ENCODE results near the gene PCNX2. TPM values are rescaled to one million over a fixed set of nuclear protein-coding genes. Genes with fewer than 3 reads are reported as not detected.

Gene PCNX2
- total and polyA plus RNA-seq, 2 of the 8 experiments (the other 6 are each of a cell fraction or from before 2014, with no cell fraction given) = 46.1 to 57.6 TPM

GRCh38 chr1:233111731-233112130 lies 183.8 kb downstream of the PCNX2 start:
- H2AK5ac ChIP-seq (ENCODE audit: low read depth, low read length) = no peak overlapping the region
- H3K14ac ChIP-seq (ENCODE audit: insufficient read length) = no peak overlapping the region
- no peak overlapping the region for H3K27ac ChIP-seq (ENCODE audit: low read depth, low read length)
- no peak overlapping the region for H3K4me2 ChIP-seq (ENCODE audit: insufficient read depth in 1 of 2, low read depth in 2 of 2, low read length in 2 of 2)
- no peak overlapping the region for H3K9ac ChIP-seq (replicated peaks in 1 of 4; ENCODE audit: extremely low read depth in 1 of 4, low read depth in 3 of 4, low read length in 3 of 4)
- peaks cover 0 to 10% (median 2%) of the 10 kb centered on the region in 4 experiments; a peak in 4 of 8 replicates for H3K36me3 ChIP-seq (ENCODE audit: control insufficient read depth in 2 of 4, insufficient read depth in 4 of 4, low read length in 3 of 4)
- WGBS, 2 experiments (ENCODE audit: extremely low coverage in 1 of 2, insufficient coverage in 1 of 2, insufficient read length in 1 of 2, insufficient replicate concordance in 2 of 2, low coverage in 1 of 2, low lambda C conversion rate in 2 of 2, missing lambda C conversion rate in 1 of 2) = 100% methylated on average over 2 of the region's 2 CpGs; no CpG with 5 or more reads in 1 of the 2 experiments
- no peak overlapping the region for H4K91ac ChIP-seq (replicated peaks; ENCODE audit: insufficient read length, low read length)
- H2BK20ac ChIP-seq (ENCODE audit: low read length) = no peak overlapping the region
- H2AFZ ChIP-seq (ENCODE audit: low read length) = no peak overlapping the region
- no peak overlapping the region for H4K5ac ChIP-seq (ENCODE audit: insufficient read length, low read depth, low read length)
- 0 out of 4 replicates have a peak, but pooled peaks cover 0 to 2% of the 10 kb centered on the region in 2 experiments for H3K79me2 ChIP-seq (ENCODE audit: control insufficient read depth in 1 of 2, insufficient read depth in 2 of 2, low read length in 2 of 2)
- no peak overlapping the region for H3K4ac ChIP-seq (replicated peaks; ENCODE audit: insufficient read length, low read depth, low read length)
- no peak for FAIRE-seq
- no peak overlapping the region for H2BK15ac ChIP-seq (ENCODE audit: low read length)
- H3K18ac ChIP-seq (ENCODE audit: extremely low read depth, low read length) = no peak overlapping the region
- CTCF ChIA-PET (ENCODE audit: partially characterized antibody) = no interaction called here
- H3K9me3 ChIP-seq (ENCODE audit: insufficient read depth in 2 of 2, low read depth in 1 of 2, low read length in 1 of 2) = no peaks in the 10 kb centered on the region
- H2BK12ac ChIP-seq (ENCODE audit: low read depth, low read length) = peak overlapping the region; percentile 77; the same call in 1 of the 2 replicates
- no peak overlapping the region for H3K4me3 ChIP-seq (ENCODE audit: extremely low read depth in 1 of 4, insufficient read depth in 2 of 4, low read depth in 3 of 4, low read length in 4 of 4)
- no peak overlapping the region for H3K23ac ChIP-seq (ENCODE audit: insufficient read length)
- no peak overlapping the region for H2BK120ac ChIP-seq (replicated peaks; ENCODE audit: low read depth, low read length)
- no peaks in the 10 kb centered on the region for H4K20me1 ChIP-seq (replicated peaks in 1 of 2; ENCODE audit: control insufficient read depth in 1 of 2, insufficient read depth in 2 of 2, low read length in 2 of 2)
- peaks cover 10 to 30% (median 18%) of the 10 kb centered on the region in 4 experiments; a peak in 6 of 7 replicates for H3K4me1 ChIP-seq (replicated peaks in 1 of 4; ENCODE audit: control insufficient read depth in 3 of 4, insufficient read depth in 4 of 4, low read length in 3 of 4)
- no peak for DNase-seq (ENCODE audit: low read depth in 1 of 2, low spot score in 2 of 2)
- H3K23me2 ChIP-seq (ENCODE audit: low read depth, low read length) = 0 out of 2 replicates have a peak, but pooled peaks cover 4% of the 10 kb centered on the region
- 0 out of 2 replicates have a peak overlapping the region, but pooled peaks have one; percentile 98 for H2BK5ac ChIP-seq (ENCODE audit: low read depth, low read length)
- no peak overlapping the region for H3K56ac ChIP-seq (replicated peaks; ENCODE audit: insufficient read length, low read depth, low read length)
- H3K79me1 ChIP-seq (ENCODE audit: low read depth, low read length) = no peaks in the 10 kb centered on the region
- POLR2A ChIA-PET (ENCODE audit: partially characterized antibody) = interaction anchor here (2.2 kb wide), 1 partner anchor 10 kb away, joined by 11 read pairs; no protein-coding TSS in a partner anchor
- no peak overlapping the region for H4K8ac ChIP-seq (ENCODE audit: extremely low read depth, insufficient read depth, low read length)
- H3K27me3 ChIP-seq (replicated peaks in 1 of 4; ENCODE audit: control insufficient read depth in 3 of 4, extremely low read depth in 1 of 4, insufficient read depth in 3 of 4, low read length in 3 of 4) = no peaks in the 10 kb centered on the region
- TF ChIP-seq MAX (IDR thresholded peaks at IDR 0.05) = no peak
- TF ChIP-seq SAP30 (IDR thresholded peaks at IDR 0.05; ENCODE audit: insufficient read depth, insufficient replicate concordance, low read length) = no peak
- TF ChIP-seq CEBPB (IDR thresholded peaks at IDR 0.05; ENCODE audit: low read depth, low read length) = no peak
- TF ChIP-seq NRF1 (IDR thresholded peaks at IDR 0.05; ENCODE audit: low read depth, low read length) = no peak
- no peak for TF ChIP-seq ZNF274 (IDR thresholded peaks at IDR 0.05; ENCODE audit: borderline replicate concordance, extremely low read depth, low read length)
- TF ChIP-seq CTCF (IDR thresholded peaks at IDR 0.05; ENCODE audit: control extremely low read depth in 1 of 3, insufficient read depth in 1 of 3, low read depth in 1 of 3, low read length in 3 of 3) = no peak
- TF ChIP-seq CTBP2 (IDR thresholded peaks at IDR 0.05; ENCODE audit: borderline replicate concordance, insufficient read depth, insufficient read length, low read length) = no peak
- TF ChIP-seq SP4 (IDR thresholded peaks at IDR 0.05; ENCODE audit: low read length) = no peak
- no peak for TF ChIP-seq CBX5 (IDR thresholded peaks at IDR 0.05; ENCODE audit: low read depth, low read length)
- TF ChIP-seq EZH2 (IDR thresholded peaks at IDR 0.05; ENCODE audit: low read depth, low read length, severe bottlenecking) = no peak
- no peak for TF ChIP-seq RBBP5 (IDR thresholded peaks at IDR 0.05; ENCODE audit: borderline replicate concordance, low read depth, low read length)
